ENCODE measurements around the gene NAGPA. TPM values are rescaled to one million over a fixed set of nuclear protein-coding genes. Genes with fewer than 3 reads are reported as not detected.
A peak's percentile ranks its signal among the peaks of the same experiment; 100 is the strongest.
"Not testable (repeated sequence)": the region's sequence is repeated elsewhere in the genome, so short reads cannot be mapped to it uniquely, and the experiment has no call there.

NAGPA gene
- 10 to 100 TPM; 14.9 to 29.7 (median 21.9) TPM for total RNA-seq

- peak; percentile 79 for ATAC-seq (ENCODE audit: low FRiP score)
- DNase-seq (ENCODE audit: low spot score): peak; percentile 92
- TF ChIP-seq, protein P1, sequence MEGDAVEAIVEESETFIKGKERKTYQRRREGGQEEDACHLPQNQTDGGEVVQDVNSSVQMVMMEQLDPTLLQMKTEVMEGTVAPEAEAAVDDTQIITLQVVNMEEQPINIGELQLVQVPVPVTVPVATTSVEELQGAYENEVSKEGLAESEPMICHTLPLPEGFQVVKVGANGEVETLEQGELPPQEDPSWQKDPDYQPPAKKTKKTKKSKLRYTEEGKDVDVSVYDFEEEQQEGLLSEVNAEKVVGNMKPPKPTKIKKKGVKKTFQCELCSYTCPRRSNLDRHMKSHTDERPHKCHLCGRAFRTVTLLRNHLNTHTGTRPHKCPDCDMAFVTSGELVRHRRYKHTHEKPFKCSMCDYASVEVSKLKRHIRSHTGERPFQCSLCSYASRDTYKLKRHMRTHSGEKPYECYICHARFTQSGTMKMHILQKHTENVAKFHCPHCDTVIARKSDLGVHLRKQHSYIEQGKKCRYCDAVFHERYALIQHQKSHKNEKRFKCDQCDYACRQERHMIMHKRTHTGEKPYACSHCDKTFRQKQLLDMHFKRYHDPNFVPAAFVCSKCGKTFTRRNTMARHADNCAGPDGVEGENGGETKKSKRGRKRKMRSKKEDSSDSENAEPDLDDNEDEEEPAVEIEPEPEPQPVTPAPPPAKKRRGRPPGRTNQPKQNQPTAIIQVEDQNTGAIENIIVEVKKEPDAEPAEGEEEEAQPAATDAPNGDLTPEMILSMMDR (IDR thresholded peaks at IDR 0.05): no peak
Measured at GRCh38 chr16:5033256-5034166, at the start of gene NAGPA. Gene NAGPA (minus strand): TSS chr16:5033935. CDS start chr16:5033914, 21 bp downstream.

GRCh38 chr16:5080996-5081395, 47.3 kb upstream of the NAGPA start:
- not testable (repeated sequence) for DNase-seq (ENCODE audit: low spot score); ATAC-seq (ENCODE audit: low FRiP score)

- not testable (repeated sequence) for ATAC-seq (ENCODE audit: low FRiP score); DNase-seq (ENCODE audit: low spot score)
Measured at GRCh38 chr16:5080461-5080860, 46.7 kb upstream of the NAGPA start.

- DNase-seq (ENCODE audit: low spot score): no peak
- no peak for ATAC-seq (ENCODE audit: low FRiP score)
- TF ChIP-seq, protein P1 (IDR thresholded peaks at IDR 0.05): no peak
Measured at GRCh38 chr16:5078626-5079025, 44.9 kb upstream of the NAGPA start.

DNA sequence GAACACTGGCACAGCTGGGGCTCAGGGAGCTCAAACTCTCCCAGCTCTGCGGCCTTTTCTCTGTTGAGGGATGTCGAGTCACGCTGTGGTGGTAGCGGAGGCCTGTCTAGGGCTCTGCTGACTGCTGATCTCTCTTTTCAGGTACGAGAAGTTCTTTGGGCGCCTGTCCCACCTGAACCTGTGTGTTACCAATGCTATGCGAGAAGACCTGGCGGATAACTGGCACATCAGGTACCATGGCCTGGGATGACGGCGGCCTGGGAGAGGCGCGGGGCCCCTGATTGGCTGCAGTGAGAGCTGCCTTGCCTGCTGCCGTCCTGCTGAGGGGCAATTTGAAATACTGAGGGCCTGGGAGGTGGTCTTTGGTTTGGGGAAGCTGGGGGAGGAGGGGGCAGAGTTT, 43.6 kb upstream of the NAGPA start:
- ATAC-seq (ENCODE audit: low FRiP score) (no peak), DNase-seq (ENCODE audit: low spot score) (no peak)
- TF ChIP-seq, protein P1 (IDR thresholded peaks at IDR 0.05): no peak

GRCh38 chr16:5075637-5076036, 41.9 kb upstream of the NAGPA start:
- ATAC-seq (ENCODE audit: low FRiP score): no peak
- TF ChIP-seq, protein P1 (IDR thresholded peaks at IDR 0.05): no peak
- DNase-seq (ENCODE audit: low spot score): no peak

DNA sequence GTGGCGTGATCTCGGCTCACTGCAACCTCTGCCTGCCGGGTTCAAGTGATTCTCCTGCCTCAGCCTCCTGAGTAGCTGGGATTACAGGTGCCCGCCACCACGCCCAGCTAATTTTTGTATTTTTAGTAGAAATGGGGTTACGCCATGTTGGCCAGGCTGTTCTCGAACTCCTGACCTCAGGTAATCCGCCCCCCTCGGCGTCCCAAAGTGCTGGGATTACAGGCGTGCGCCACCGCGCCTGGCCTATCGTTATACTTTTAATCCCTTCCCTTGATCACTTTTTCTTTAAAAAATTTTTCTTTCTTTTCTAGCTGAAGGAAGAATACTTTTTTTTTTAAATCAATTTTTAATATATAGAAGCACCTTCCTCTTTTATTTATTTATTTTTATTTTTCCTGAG, 40.0 kb upstream of the NAGPA start:
- not testable (repeated sequence) for DNase-seq (ENCODE audit: low spot score); ATAC-seq (ENCODE audit: low FRiP score)

DNA sequence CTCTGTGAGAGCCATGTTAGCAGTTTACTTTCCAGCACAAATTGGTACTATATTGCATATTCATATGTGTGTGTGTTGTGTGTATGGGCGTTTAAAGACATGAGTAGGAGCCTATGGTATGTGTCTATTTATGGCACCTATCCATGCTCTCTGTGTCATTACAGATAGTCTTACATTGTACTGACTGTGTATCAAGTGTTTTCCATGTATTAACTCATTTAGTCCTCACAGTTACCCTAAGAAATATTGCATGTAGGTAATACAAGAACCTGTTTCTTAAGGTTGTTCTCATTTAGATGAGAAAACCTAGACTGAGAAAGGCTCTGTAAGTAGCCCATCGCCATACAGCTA, 39.5 kb upstream of the NAGPA start:
- TF ChIP-seq, protein P1 (IDR thresholded peaks at IDR 0.05): no peak
- ATAC-seq (ENCODE audit: low FRiP score) (no peak), DNase-seq (ENCODE audit: low spot score) (no peak)
